OCI-LY7 (cell line): ENCODE results near the gene LTBP2. TPM values are rescaled to one million over a fixed set of nuclear protein-coding genes. Genes with fewer than 3 reads are reported as not detected.

ENCODE experiments used
- BruUV-seq: library from RNA; stranded (reverse); fragments of 400-500 nt; replicated peaks from 2 replicates; lab custom pipeline; 2021; lab: Mats Ljungman, UMichigan
- CTCF ChIA-PET: fragments of 300-600 bp; sonication (Branson Sonifier 250); formaldehyde crosslinking; loops from one replicate; lab custom pipeline; 2022; ENCODE audit warnings: antibody characterized with exemption; ENCODE audit not compliant: unreplicated experiment; lab: Charles Lee
- POLR2A ChIA-PET: fragments of 300-600 bp; sonication (Branson Sonifier 250); formaldehyde crosslinking; loops from one replicate; lab custom pipeline; 2022; ENCODE audit warnings: antibody characterized with exemption; lab: Charles Lee
- DNase-seq: peaks from one replicate; pipeline ENCODE4 v3.0.0-alpha.2; 2015; ENCODE audit warnings: low spot score
- H2AFZ ChIP-seq: fragments of 200-600 bp; sonication (generic), shearing (Covaris generic); 2 replicates; pipeline ENCODE4 v1.6.1; 2014; ENCODE audit warnings: mild to moderate bottlenecking, antibody characterized with exemption, low read length, moderate library complexity
- H3K27ac ChIP-seq: fragments of 200-600 bp; sonication (generic); 2 replicates; pipeline ENCODE4 v1.5.1; 2014; ENCODE audit warnings: mixed run types, low read depth, mild to moderate bottlenecking, moderate library complexity, low read length, inconsistent platforms; ENCODE audit not compliant: poor library complexity, severe bottlenecking
- H3K36me3 ChIP-seq: fragments of 200-600 bp; sonication (generic); 2 replicates; pipeline ENCODE4 v1.6.1; 2014; ENCODE audit warnings: mild to moderate bottlenecking, antibody characterized with exemption, low read length, moderate library complexity, mixed read lengths; ENCODE audit not compliant: insufficient read depth
- H3K4me1 ChIP-seq: fragments of 200-600 bp; sonication (generic); 2 replicates; pipeline ENCODE4 v1.5.1; 2014; ENCODE audit warnings: mild to moderate bottlenecking, low read length; ENCODE audit not compliant: insufficient read depth, poor library complexity, severe bottlenecking
- H3K4me2 ChIP-seq: fragments of 200-600 bp; sonication (generic); 2 replicates; pipeline ENCODE4 v1.6.1; 2014; ENCODE audit warnings: mild to moderate bottlenecking, low read length
- H3K4me3 ChIP-seq: fragments of 200-600 bp; sonication (generic); 2 replicates; pipeline ENCODE4 v1.5.1; 2014; ENCODE audit warnings: mild to moderate bottlenecking, low read depth, low read length; ENCODE audit not compliant: poor library complexity, severe bottlenecking
- H3K79me2 ChIP-seq: fragments of 200-600 bp; sonication (generic); 2 replicates; pipeline ENCODE4 v1.6.1; 2016; ENCODE audit warnings: low read depth, mild to moderate bottlenecking, low read length, moderate library complexity, mixed read lengths; ENCODE audit not compliant: insufficient read depth
- H3K9me2 ChIP-seq: fragments of 200-600 bp; sonication (generic); 2 replicates; pipeline ENCODE4 v1.6.1; 2016; ENCODE audit warnings: mild to moderate bottlenecking, low read length, mixed read lengths; ENCODE audit not compliant: insufficient read depth
- H3K9me3 ChIP-seq: fragments of 200-600 bp; sonication (generic); 2 replicates; pipeline ENCODE4 v1.6.1; 2014; ENCODE audit warnings: mild to moderate bottlenecking, mixed run types, low read length, mixed read lengths
- H4K20me1 ChIP-seq: fragments of 200-600 bp; sonication (generic); 2 replicates; pipeline ENCODE4 v1.6.1; 2014; ENCODE audit warnings: mild to moderate bottlenecking, antibody characterized with exemption, low read length, moderate library complexity, mixed read lengths; ENCODE audit not compliant: insufficient read depth
- EZH2phosphoT487 ChIP-seq: fragments of 200-600 bp; sonication (generic); IDR thresholded peaks from 2 replicates; pipeline ENCODE4 v1.6.1; 2018; ENCODE audit warnings: low read depth, borderline replicate concordance, mild to moderate bottlenecking, mixed run types, antibody characterized with exemption, low read length, moderate library complexity, mixed read lengths
- intact Hi-C: fragments of 100-400 bp; cut with micrococcal nuclease; formaldehyde crosslinking; loops from one replicate; pipeline ENCODE4 v1.10.0; 2022; ENCODE audit not compliant: unreplicated experiment
- total RNA-seq, 2 experiments: library from RNA; depleted of rRNA in 1 of 2; stranded (reverse); fragments of >200 nt in 1 of 2; shearing (Covaris generic) in 1 of 2; gene quantifications; 2 replicates each; pipeline ENCODE4 v1.2.3, GENCODE V29; 2014 to 2022
- TF ChIP-seq, protein P1 (sequence below): fragments of 200-600 bp; sonication (generic); conservative IDR thresholded peaks from 2 replicates; pipeline ENCODE4 v1.5.1; 2014; ENCODE audit warnings: mild to moderate bottlenecking, antibody characterized with exemption, low read length, moderate library complexity, mixed read lengths

Gene LTBP2
- total RNA-seq, 2 experiments from 2014 or later = 0.15 to 0.25 TPM

DNA sequence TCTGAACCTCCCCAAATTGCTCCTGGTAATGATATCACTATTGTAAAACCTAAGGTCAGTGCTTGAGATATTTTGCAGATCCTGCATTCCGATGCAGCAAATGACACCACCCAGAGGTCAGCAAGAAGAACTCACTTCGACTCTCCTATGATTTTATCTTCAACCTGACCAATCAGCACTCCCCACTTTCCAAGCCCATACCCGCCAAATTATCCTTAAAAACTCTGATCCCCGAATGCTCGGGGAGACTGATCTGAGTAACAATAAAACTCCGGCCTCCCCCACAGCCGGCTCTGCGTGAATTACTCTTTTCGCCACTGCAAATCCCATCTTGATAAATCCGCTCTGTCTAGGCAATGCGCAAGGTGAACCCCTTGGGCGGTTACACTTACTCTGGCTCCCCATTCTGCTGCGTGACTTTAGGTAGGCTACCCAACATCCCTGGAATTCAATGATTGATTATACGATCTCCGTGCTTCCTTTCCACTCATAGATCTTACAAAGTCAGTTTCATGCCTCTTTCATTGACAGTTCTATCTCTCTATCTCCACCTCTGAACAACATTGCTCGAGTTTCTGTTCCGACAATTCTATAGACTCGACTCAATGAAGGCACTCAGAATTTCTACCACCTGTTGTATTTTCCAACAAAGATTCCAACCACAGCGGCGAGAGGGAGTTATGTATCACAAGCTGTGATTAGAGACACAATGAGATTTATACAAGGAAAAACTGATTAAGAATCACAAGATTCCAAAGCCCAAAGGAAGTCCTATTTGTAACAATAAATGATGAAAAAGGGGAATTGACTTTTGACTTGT, 119.9 kb downstream of the LTBP2 start:
- peak overlapping the region; percentile 81 for H3K4me3 ChIP-seq
- peaks cover 14% of the 10 kb centered on the region; the same call in 1 of the 2 replicates for H3K36me3 ChIP-seq
- H3K79me2 ChIP-seq = peaks cover 10% of the 10 kb centered on the region; the same call in 1 of the 2 replicates
- H3K9me2 ChIP-seq = no peaks in the 10 kb centered on the region
- BruUV-seq = TSS peak; percentile 67
- no peak overlapping the region for H3K27ac ChIP-seq
- intact Hi-C loops = loop anchor here (1.0 to 10.0 kb wide), 3 partner anchors 91 to 167 kb away; no protein-coding TSS in a partner anchor
- no peaks in the 10 kb centered on the region for H3K9me3 ChIP-seq
- peak overlapping the region; percentile 97 for H3K4me2 ChIP-seq
- ChIA-PET CTCF (no interaction called here), POLR2A (interaction anchor here (0.9 to 1.7 kb wide), 3 partner anchors 10 to 147 kb away, joined by 3 to 7 read pairs (median 4); no protein-coding TSS in a partner anchor)
- H3K4me1 ChIP-seq = peaks cover 43% of the 10 kb centered on the region
- no peaks in the 10 kb centered on the region for H4K20me1 ChIP-seq
- H2AFZ ChIP-seq = peak overlapping the region; percentile 73; the same call in 1 of the 2 replicates
- TF ChIP-seq, protein P1, sequence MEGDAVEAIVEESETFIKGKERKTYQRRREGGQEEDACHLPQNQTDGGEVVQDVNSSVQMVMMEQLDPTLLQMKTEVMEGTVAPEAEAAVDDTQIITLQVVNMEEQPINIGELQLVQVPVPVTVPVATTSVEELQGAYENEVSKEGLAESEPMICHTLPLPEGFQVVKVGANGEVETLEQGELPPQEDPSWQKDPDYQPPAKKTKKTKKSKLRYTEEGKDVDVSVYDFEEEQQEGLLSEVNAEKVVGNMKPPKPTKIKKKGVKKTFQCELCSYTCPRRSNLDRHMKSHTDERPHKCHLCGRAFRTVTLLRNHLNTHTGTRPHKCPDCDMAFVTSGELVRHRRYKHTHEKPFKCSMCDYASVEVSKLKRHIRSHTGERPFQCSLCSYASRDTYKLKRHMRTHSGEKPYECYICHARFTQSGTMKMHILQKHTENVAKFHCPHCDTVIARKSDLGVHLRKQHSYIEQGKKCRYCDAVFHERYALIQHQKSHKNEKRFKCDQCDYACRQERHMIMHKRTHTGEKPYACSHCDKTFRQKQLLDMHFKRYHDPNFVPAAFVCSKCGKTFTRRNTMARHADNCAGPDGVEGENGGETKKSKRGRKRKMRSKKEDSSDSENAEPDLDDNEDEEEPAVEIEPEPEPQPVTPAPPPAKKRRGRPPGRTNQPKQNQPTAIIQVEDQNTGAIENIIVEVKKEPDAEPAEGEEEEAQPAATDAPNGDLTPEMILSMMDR = peak; percentile 81
- no peak for TF ChIP-seq EZH2phosphoT487
- peak; percentile 75 for DNase-seq

GRCh38 chr14:74490486-74490885, 121.6 kb downstream of the LTBP2 start:
- H3K4me3 ChIP-seq = no peak overlapping the region
- peaks cover 4% of the 10 kb centered on the region; the same call in 1 of the 2 replicates for H3K36me3 ChIP-seq
- no peaks in the 10 kb centered on the region for H3K9me3 ChIP-seq
- H3K79me2 ChIP-seq = peaks cover 10% of the 10 kb centered on the region; the same call in 1 of the 2 replicates
- no peaks in the 10 kb centered on the region for H4K20me1 ChIP-seq
- no peaks in the 10 kb centered on the region for H3K9me2 ChIP-seq
- no peak overlapping the region for H3K27ac ChIP-seq
- H2AFZ ChIP-seq = no peak overlapping the region
- ChIA-PET CTCF (interaction anchor here (0.6 to 1.6 kb wide), 2 partner anchors 126 to 167 kb away, joined by 3 to 5 read pairs; no protein-coding TSS in a partner anchor), POLR2A (interaction anchor here (0.8 to 1.5 kb wide), 5 partner anchors 9 to 129 kb away, joined by 3 to 6 read pairs (median 3); no protein-coding TSS in a partner anchor)
- BruUV-seq = no TSS peak
- TF ChIP-seq EZH2phosphoT487 = no peak
- TF ChIP-seq, protein P1 = no peak
- H3K4me2 ChIP-seq = no peak overlapping the region
- DNase-seq = no peak
- intact Hi-C loops = loop anchor here (10.0 kb wide), 1 partner anchor 166 kb away; no protein-coding TSS in a partner anchor
- peaks cover 38% of the 10 kb centered on the region for H3K4me1 ChIP-seq
